Activated T-helper 2 cell treated with anti-CD3 and anti-CD28 coated beads, Interferon-gamma antibody, Interleukin-2, Interleukin-4, amounts not matched to agents 10 μg/mL and 5 μg/mL and 100 μg/mL, durations not matched to agents 14 hours and 24 hours and 36 hours (primary cell): Measurements from ENCODE around the gene ZNF771. TPM values are rescaled to one million over a fixed set of nuclear protein-coding genes. Genes with fewer than 3 reads are reported as not detected.

ENCODE experiments used
- DNase-seq: peaks from one replicate; pipeline ENCODE4 v3.0.0; 2021; ENCODE audit warnings: low spot score
- H3K27ac Mint-ChIP-seq: one replicate; pipeline ENCODE4 v1.8.0; 2021; ENCODE audit warnings: mixed read lengths
- H3K27me3 Mint-ChIP-seq: one replicate; pipeline ENCODE4 v1.8.0; 2021; ENCODE audit warnings: low read depth, mixed read lengths
- H3K36me3 Mint-ChIP-seq: one replicate; pipeline ENCODE4 v1.8.0; 2021; ENCODE audit warnings: low read depth, mixed read lengths
- H3K4me1 Mint-ChIP-seq: one replicate; pipeline ENCODE4 v1.8.0; 2021; ENCODE audit warnings: low read depth, mixed read lengths
- H3K4me3 Mint-ChIP-seq: one replicate; pipeline ENCODE4 v1.8.0; 2021; ENCODE audit warnings: low read depth, mild to moderate bottlenecking, moderate library complexity, mixed read lengths
- H3K9me3 Mint-ChIP-seq: one replicate; pipeline ENCODE4 v1.8.0; 2021; ENCODE audit warnings: mixed read lengths
- intact Hi-C: fragments of 100-400 bp; cut with micrococcal nuclease; formaldehyde crosslinking; loops from one replicate; pipeline ENCODE4 v1.15.1; 2023
- total RNA-seq: library from RNA; stranded (reverse); gene quantifications from 2 replicates; pipeline ENCODE4 v1.2.3, GENCODE V29; 2022

The ZNF771 gene
- total RNA-seq, 1 donor from 2014 or later, result 8.3 TPM

GRCh38 chr16:30369091-30369937 lies 38.1 kb upstream of the ZNF771 start:
- Mint-ChIP-seq H3K36me3 (peaks cover 39% of the 10 kb centered on the region), H3K9me3 (no peaks in the 10 kb centered on the region), H3K27me3 (no peaks in the 10 kb centered on the region), H3K4me3 (peak overlapping the region; percentile 87), H3K4me1 (peaks cover 47% of the 10 kb centered on the region), H3K27ac (peak overlapping the region; percentile 26)
- no peak for DNase-seq
- intact Hi-C loops, result no loop called here

GRCh38 chr16:30369938-30370455 lies 37.4 kb upstream of the ZNF771 start:
- Mint-ChIP-seq H3K4me3 (peak overlapping the region; percentile 81), H3K27me3 (no peaks in the 10 kb centered on the region), H3K4me1 (peaks cover 44% of the 10 kb centered on the region), H3K36me3 (peaks cover 32% of the 10 kb centered on the region), H3K9me3 (no peaks in the 10 kb centered on the region), H3K27ac (peak overlapping the region; percentile 91)
- no peak for DNase-seq
- intact Hi-C loops, result loop anchor here (1.0 to 10.0 kb wide), 7 partner anchors 8 to 565 kb away; partner anchors contain the start of genes CD2BP2, MAZ, PRR14 and ZNF768

DNA sequence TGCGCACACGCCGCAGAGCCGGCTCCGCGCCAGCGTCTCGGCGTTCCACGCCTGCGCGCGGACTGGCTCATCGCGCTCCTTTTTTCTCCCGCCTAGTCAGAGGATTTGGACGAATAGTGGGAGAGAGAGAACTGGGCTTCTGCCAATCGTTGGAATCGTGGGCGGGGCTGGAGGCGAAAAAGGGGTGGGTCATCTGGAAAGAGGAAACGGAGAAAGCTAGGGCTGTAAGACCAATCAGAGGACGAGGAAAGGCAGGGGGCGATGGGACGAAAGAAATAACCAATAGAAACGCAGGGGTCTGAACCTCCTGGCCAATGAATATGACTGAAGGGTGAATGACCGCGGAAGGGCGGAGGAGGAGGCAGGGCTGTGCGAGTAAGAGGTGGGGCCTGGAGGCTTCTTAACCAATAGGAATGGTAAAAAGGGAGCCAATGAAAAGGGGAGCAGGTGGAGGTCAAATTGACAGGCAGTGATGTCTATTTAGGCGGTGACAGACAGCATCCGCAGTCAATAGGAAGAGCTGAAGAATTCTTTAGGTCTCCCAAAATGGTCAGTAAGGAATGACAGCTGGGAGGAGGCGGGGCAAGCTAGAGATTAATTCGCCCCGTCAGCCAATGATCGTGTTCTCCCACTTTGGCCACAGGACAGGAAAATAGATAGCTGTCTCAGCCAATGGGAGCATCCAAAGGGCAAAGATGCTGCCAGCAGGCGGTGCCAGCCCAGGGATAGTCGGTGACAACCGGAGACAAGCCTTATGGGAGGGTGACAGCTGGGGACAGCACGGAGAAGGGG lies 36.8 kb upstream of the ZNF771 start, which contains the start of gene TBC1D10B:
Gene TBC1D10B, minus strand, starts transcription at position 39 of the 792 bp plus-strand sequence. CDS start 311 bp downstream, outside the sequence.
- H3K36me3 Mint-ChIP-seq, result peaks cover 26% of the 10 kb centered on the region
- peak; percentile 100 for DNase-seq
- peaks cover 40% of the 10 kb centered on the region for H3K4me1 Mint-ChIP-seq
- peak within 1 kb of the TSS; percentile 87 for H3K4me3 Mint-ChIP-seq
- peak within 1 kb of the TSS; percentile 91 for H3K27ac Mint-ChIP-seq
- no peaks in the 10 kb centered on the region for H3K27me3 Mint-ChIP-seq
- no peaks in the 10 kb centered on the region for H3K9me3 Mint-ChIP-seq
- intact Hi-C loops, result loop anchor here (1.0 to 10.0 kb wide), 7 partner anchors 8 to 566 kb away; partner anchors contain the start of genes CD2BP2, MAZ, PRR14 and ZNF768

GRCh38 chr16:30371248-30371816 lies 36.1 kb upstream of the ZNF771 start:
- Mint-ChIP-seq H3K27ac (peak overlapping the region; percentile 91), H3K36me3 (peaks cover 23% of the 10 kb centered on the region), H3K27me3 (no peaks in the 10 kb centered on the region), H3K4me3 (peak overlapping the region; percentile 81), H3K9me3 (no peaks in the 10 kb centered on the region), H3K4me1 (peaks cover 38% of the 10 kb centered on the region)
- DNase-seq, result no peak
- intact Hi-C loops, result loop anchor here (2.0 to 10.0 kb wide), 4 partner anchors 37 to 567 kb away; partner anchors contain the start of genes MAZ and ZNF768

GRCh38 chr16:30372038-30372712 lies 35.2 kb upstream of the ZNF771 start:
- peak overlapping the region; percentile 91 for H3K27ac Mint-ChIP-seq
- intact Hi-C loops, result loop anchor here (5.0 to 10.0 kb wide), 2 partner anchors 155 to 567 kb away; partner anchors contain the start of genes MAZ and ZNF768
- H3K9me3 Mint-ChIP-seq, result no peaks in the 10 kb centered on the region
- H3K36me3 Mint-ChIP-seq, result peaks cover 17% of the 10 kb centered on the region
- H3K4me3 Mint-ChIP-seq, result peak overlapping the region; percentile 81
- no peaks in the 10 kb centered on the region for H3K27me3 Mint-ChIP-seq
- H3K4me1 Mint-ChIP-seq, result peaks cover 33% of the 10 kb centered on the region
- no peak for DNase-seq

GRCh38 chr16:30372725-30373124 lies 34.7 kb upstream of the ZNF771 start:
- DNase-seq, result no peak
- peak overlapping the region; percentile 35 for H3K4me3 Mint-ChIP-seq

DNA sequence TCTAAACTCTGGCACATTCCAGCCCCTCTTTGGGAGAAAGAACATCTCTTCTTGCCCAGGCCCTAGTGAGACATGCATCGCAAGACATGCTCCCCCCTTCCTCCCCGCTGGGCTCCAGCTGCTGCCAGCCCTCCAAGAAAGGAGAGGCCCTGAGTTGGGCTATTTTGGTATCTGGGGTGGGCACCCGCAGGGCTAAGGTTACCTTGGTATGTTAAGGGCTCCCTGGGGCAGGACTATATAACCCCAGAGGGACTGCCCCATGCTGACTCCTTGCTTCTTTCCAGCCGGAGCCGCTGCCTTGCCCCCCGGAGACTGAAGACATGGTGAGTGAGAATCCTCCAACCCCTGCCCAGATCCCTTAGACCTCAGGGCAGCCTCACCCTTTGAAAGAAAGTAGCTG lies 32.9 kb upstream of the ZNF771 start, which contains the start of gene MYL11:
Gene MYL11, plus strand, starts transcription at position 265 of the 400 bp plus-strand sequence. Its CDS starts 56 bp downstream, at position 321.
- H3K9me3 Mint-ChIP-seq, result no peaks in the 10 kb centered on the region
- H3K27me3 Mint-ChIP-seq, result no peaks in the 10 kb centered on the region
- H3K27ac Mint-ChIP-seq, result no peak within 1 kb of the TSS
- DNase-seq, result no peak
- intact Hi-C loops, result loop anchor here (5.0 to 10.0 kb wide), 2 partner anchors 153 to 570 kb away; partner anchors contain the start of genes MAZ and ZNF768
- no peak within 1 kb of the TSS for H3K4me3 Mint-ChIP-seq
- H3K4me1 Mint-ChIP-seq, result peaks cover 27% of the 10 kb centered on the region
- H3K36me3 Mint-ChIP-seq, result peaks cover 10% of the 10 kb centered on the region

More at GRCh38 chr16:30372725-30373124, 34.7 kb upstream of the ZNF771 start:
- Mint-ChIP-seq H3K4me1 (peaks cover 31% of the 10 kb centered on the region), H3K36me3 (peaks cover 13% of the 10 kb centered on the region), H3K27me3 (no peaks in the 10 kb centered on the region), H3K27ac (no peak overlapping the region), H3K9me3 (no peaks in the 10 kb centered on the region)
- intact Hi-C loops, result loop anchor here (5.0 to 10.0 kb wide), 2 partner anchors 155 to 568 kb away; partner anchors contain the start of genes MAZ and ZNF768

DNA sequence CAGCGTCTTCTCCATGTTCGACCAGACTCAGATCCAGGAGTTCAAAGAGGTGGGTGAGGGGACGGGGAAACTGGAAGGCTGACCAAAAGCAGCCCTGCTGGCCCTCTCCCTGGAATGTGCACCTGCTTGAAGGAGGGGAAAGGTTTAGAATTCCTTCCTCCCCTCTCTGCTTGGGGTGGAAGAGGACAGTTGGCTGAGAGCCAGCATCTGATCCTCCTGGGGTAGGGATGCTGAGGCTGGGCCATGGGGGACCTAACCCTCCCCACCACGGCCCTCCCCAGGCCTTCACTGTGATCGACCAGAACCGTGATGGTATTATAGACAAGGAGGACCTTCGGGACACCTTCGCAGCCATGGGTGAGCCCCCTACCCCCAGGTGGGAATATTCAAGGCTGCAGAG lies 31.5 kb upstream of the ZNF771 start:
- peak overlapping the region; percentile 9 for H3K27ac Mint-ChIP-seq

DNA sequence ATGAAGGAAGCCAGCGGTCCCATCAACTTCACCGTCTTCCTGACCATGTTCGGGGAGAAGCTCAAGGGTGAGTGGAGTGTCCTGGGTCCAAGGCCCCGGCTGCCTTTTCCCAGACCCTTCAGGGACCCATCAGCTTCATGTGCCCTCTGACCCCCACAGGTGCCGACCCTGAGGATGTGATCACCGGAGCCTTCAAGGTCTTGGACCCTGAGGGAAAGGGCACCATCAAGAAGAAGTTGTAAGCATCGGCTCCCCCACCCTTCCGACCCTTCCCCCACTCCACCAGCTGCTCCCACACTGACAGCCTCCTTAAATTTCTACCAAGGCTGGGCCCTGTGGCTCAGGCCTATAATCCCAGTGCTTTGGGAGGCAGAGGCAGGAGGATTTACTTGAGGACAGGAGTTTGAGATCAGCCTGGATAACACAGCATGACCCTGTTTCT lies 30.9 kb upstream of the ZNF771 start:
- H3K9me3 Mint-ChIP-seq, result no peaks in the 10 kb centered on the region
- H3K27me3 Mint-ChIP-seq, result no peaks in the 10 kb centered on the region
- H3K4me3 Mint-ChIP-seq, result no peak overlapping the region
- peaks cover 35% of the 10 kb centered on the region for H3K4me1 Mint-ChIP-seq
- H3K36me3 Mint-ChIP-seq, result peaks cover 26% of the 10 kb centered on the region
- intact Hi-C loops, result loop anchor here (5.0 to 10.0 kb wide), 2 partner anchors 96 to 572 kb away; partner anchors contain the start of genes ITGAL and MAZ
- no peak for DNase-seq
- peak overlapping the region; percentile 9 for H3K27ac Mint-ChIP-seq

More for the DNA sequence above, 31.5 kb upstream of the ZNF771 start:
- no peaks in the 10 kb centered on the region for H3K9me3 Mint-ChIP-seq
- H3K27me3 Mint-ChIP-seq, result no peaks in the 10 kb centered on the region
- H3K36me3 Mint-ChIP-seq, result peaks cover 19% of the 10 kb centered on the region
- DNase-seq, result no peak
- H3K4me1 Mint-ChIP-seq, result peaks cover 36% of the 10 kb centered on the region
- H3K4me3 Mint-ChIP-seq, result no peak overlapping the region
- intact Hi-C loops, result loop anchor here (5.0 to 10.0 kb wide), 2 partner anchors 96 to 571 kb away; partner anchors contain the start of genes ITGAL and MAZ

- Mint-ChIP-seq H3K4me1 (peaks cover 33% of the 10 kb centered on the region), H3K36me3 (peaks cover 29% of the 10 kb centered on the region), H3K27ac (peak overlapping the region; percentile 99)
Measured at GRCh38 chr16:30377050-30377811, 30.2 kb upstream of the ZNF771 start.

More at GRCh38 chr16:30377050-30377811, 30.2 kb upstream of the ZNF771 start:
- intact Hi-C loops, result loop anchor here (5.0 to 10.0 kb wide), 2 partner anchors 95 to 572 kb away; partner anchors contain the start of genes ITGAL and MAZ
- Mint-ChIP-seq H3K9me3 (no peaks in the 10 kb centered on the region), H3K4me3 (peak overlapping the region; percentile 81), H3K27me3 (no peaks in the 10 kb centered on the region)
- DNase-seq, result no peak
